HL-60/S4 treated with retinoic acid at 250 ng/mL for 4 days and 3 days (cell line): ENCODE measurements around the gene MCAT.

Source experiments
- in situ Hi-C: fragments of 300-500 bp; cut with MboI; formaldehyde crosslinking; loops from 2 replicates; pipeline ENCODE4 v1.7.0; 2022; ENCODE audit warnings: low sequenced_read_pairs

Gene MCAT

GRCh38 chr22:43173566-43173965 lies 30.4 kb upstream of the MCAT start:
- in situ Hi-C loops = no loop called here

DNA sequence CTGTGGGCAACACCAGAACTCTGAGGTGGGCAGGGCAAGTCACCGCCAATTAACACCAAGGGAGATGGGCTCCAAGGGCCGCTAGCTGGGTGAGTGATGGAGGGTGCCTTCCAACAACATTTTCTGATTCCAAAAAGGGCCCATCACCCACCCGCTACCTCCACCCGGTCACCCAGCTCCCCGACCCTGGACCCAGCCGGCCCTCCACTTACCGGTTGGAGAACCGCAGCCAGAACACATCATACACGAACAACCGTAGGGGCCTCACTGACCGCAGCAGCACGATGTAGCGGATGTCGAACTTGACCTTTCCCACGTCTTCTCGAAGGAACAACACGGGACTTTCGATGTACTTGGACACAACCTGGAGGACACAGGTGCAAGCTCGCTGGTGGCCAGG lies 29.0 kb upstream of the MCAT start:
- in situ Hi-C loops = no loop called here

DNA sequence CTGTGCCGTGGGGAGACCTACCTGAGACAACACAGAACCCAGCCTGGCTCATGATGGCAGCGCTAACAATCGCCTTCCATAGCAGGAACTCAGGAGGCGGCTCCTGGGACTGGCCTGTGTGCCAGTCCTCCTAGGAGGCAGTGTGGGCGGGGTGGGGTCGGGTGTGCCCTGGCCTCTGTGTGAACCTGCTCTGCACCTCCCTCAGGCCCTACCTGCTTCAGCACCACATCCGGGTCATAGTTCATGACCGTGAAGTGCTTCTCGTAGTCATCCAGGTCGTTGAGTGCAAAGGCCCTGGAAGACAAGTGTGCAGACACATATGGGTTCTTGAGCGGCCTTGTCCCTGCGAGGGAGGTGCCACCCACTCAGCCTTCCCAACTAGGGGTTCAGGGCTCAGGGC lies 28.4 kb upstream of the MCAT start:
- in situ Hi-C loops = no loop called here

GRCh38 chr22:43171019-43171491 lies 27.9 kb upstream of the MCAT start:
- in situ Hi-C loops = no loop called here

- in situ Hi-C loops = no loop called here
These were observed 26.9 kb upstream of the MCAT start for GRCh38 chr22:43170131-43170480.

GRCh38 chr22:43169310-43170130 lies 26.3 kb upstream of the MCAT start:
- in situ Hi-C loops = no loop called here

- in situ Hi-C loops = no loop called here
These were observed 25.5 kb upstream of the MCAT start for GRCh38 chr22:43168471-43169309.

- in situ Hi-C loops = no loop called here
These were observed 23.9 kb upstream of the MCAT start for GRCh38 chr22:43167001-43167589.

- in situ Hi-C loops = no loop called here
These were observed 23.1 kb upstream of the MCAT start for GRCh38 chr22:43166132-43166930.

DNA sequence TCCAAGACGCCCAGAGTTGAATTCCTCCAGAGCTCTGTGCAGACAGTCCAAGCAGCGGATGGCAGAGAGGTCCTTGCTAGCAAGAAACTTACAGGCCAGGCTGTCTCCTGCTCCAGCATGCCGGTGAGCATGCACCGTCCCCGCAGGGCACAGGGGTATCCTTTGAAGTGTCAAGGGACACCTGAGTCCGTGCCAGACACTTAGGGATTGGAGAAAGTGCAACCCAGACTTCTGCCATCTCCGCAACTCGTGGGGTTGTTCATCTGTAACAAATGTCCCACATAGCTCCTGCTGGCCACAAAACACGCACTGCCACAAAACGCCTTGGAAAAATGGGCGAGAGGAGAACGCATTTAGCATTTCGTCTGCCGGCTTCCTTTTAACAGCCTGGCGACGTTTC lies 21.4 kb upstream of the MCAT start:
- in situ Hi-C loops = no loop called here

DNA sequence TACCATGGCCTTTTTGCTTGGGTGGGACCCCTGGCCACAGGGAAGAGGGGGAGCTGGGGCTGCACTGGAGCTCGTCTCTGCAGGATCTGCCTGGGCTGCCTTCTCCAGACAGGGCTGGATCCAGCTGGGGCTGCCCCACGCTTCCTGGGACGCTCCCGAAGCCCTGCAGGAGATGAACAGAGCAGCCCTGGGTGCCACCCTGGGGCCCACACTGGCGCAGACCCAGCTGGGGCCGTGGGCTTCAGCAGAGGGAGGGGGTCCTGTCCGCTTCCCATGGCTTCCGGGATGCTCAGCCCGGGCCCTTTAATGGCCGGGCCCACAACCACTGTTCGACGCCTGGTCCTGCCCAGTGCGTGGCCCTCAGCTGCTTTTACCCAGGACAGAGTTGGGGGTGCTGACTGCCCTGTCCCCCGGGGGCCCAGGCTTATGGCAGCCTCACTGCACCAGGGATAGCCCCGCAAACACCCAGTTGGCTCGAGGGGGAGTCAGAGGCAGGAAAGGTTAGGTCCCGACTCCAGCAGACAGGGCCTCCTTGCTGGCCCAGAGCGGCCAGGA lies 20.1 kb upstream of the MCAT start:
- in situ Hi-C loops = no loop called here

DNA sequence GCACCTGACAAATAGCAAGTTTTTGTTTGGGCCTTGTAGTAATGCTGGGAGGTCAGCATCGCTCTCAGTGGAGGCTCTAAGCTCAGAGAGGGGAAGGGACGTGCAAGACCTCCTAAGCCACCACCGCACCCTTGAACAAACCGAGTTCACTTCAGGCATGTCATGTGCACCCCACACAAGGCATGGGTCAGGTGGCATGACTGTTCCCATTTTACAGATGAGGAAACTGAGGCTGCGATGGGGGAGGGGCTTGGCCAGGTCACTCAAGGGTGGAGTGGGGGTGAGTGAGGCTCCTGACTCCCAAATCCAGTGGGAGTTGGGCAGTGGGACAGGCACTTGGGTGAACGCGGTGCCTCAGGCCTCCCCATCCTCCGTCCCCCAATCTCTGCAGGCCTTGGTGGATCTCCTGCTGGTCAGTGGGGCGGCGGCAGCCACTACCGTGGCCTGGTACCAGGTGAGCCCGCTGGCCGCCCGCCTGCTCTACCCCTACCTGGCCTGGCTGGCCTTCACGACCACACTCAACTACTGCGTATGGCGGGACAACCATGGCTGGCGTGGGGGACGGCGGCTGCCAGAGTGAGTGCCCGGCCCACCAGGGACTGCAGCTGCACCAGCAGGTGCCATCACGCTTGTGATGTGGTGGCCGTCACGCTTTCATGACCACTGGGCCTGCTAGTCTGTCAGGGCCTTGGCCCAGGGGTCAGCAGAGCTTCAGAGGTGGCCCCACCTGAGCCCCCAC lies 19.4 kb upstream of the MCAT start:
- in situ Hi-C loops = no loop called here

- in situ Hi-C loops = no loop called here
These were observed 17.4 kb upstream of the MCAT start for GRCh38 chr22:43160497-43161126.

- in situ Hi-C loops = no loop called here
These were observed 16.4 kb upstream of the MCAT start for GRCh38 chr22:43159484-43160178.

- in situ Hi-C loops = no loop called here
These were observed 15.7 kb upstream of the MCAT start for GRCh38 chr22:43158778-43159483.

GRCh38 chr22:43157874-43158546 lies 14.8 kb upstream of the MCAT start:
- in situ Hi-C loops = no loop called here

DNA sequence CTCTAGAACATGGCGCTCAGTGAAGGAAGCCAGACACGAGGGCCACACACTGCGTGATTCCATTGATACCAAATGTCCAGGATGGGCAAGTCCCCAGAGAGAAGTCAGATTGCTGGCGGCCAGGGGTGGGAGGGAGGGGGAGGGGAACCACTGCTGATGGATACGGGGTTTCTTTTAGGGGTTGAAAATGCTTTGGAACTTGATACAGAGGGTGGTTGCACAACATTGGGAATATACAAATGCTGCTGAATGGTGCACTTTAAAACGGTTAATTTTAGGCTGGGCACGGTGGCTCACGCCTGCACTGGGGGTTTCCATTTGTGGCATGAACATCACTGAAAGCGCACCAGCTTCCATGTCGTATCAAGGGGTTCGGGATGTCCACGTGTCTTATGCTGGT lies 13.2 kb upstream of the MCAT start:
- in situ Hi-C loops = no loop called here

- in situ Hi-C loops = no loop called here
These were observed 12.6 kb upstream of the MCAT start for GRCh38 chr22:43155789-43156188.
